ENCODE data around the gene SEMA5A. TPM values are rescaled to one million over a fixed set of nuclear protein-coding genes. Genes with fewer than 3 reads are reported as not detected.

Gene SEMA5A
- total and polyA plus RNA-seq, 2 of the 8 experiments (the other 6 are each of a cell fraction or from before 2014, with no cell fraction given): 5.3 to 8.9 TPM

- Histone ChIP-seq H2BK20ac (ENCODE audit: low read length) (no peak overlapping the region), H3K36me3 (ENCODE audit: control insufficient read depth in 2 of 4, insufficient read depth in 4 of 4, low read length in 3 of 4) (no peaks in the 10 kb centered on the region), H4K5ac (ENCODE audit: insufficient read length, low read depth, low read length) (no peak overlapping the region), H3K56ac (replicated peaks; ENCODE audit: insufficient read length, low read depth, low read length) (no peak overlapping the region), H3K4ac (replicated peaks; ENCODE audit: insufficient read length, low read depth, low read length) (no peak overlapping the region), H3K4me2 (ENCODE audit: insufficient read depth in 1 of 2, low read depth in 2 of 2, low read length in 2 of 2) (no peak overlapping the region), H3K9me3 (ENCODE audit: insufficient read depth in 2 of 2, low read depth in 1 of 2, low read length in 1 of 2) (no peaks in the 10 kb centered on the region), H3K18ac (ENCODE audit: extremely low read depth, low read length) (no peak overlapping the region), H2BK15ac (ENCODE audit: low read length) (no peak overlapping the region), H3K27me3 (replicated peaks in 1 of 4; ENCODE audit: control insufficient read depth in 3 of 4, extremely low read depth in 1 of 4, insufficient read depth in 3 of 4, low read length in 3 of 4) (no peaks in the 10 kb centered on the region), H2BK120ac (replicated peaks; ENCODE audit: low read depth, low read length) (no peak overlapping the region), H2BK12ac (ENCODE audit: low read depth, low read length) (no peak overlapping the region), H4K8ac (ENCODE audit: extremely low read depth, insufficient read depth, low read length) (no peak overlapping the region), H3K14ac (ENCODE audit: insufficient read length) (no peak overlapping the region), H3K9ac (replicated peaks in 1 of 4; ENCODE audit: extremely low read depth in 1 of 4, low read depth in 3 of 4, low read length in 3 of 4) (no peak overlapping the region), H3K23me2 (ENCODE audit: low read depth, low read length) (no peaks in the 10 kb centered on the region), H4K91ac (replicated peaks; ENCODE audit: insufficient read length, low read length) (no peak overlapping the region), H2AFZ (ENCODE audit: low read length) (no peak overlapping the region), H3K27ac (ENCODE audit: low read depth, low read length) (no peak overlapping the region), H3K79me1 (ENCODE audit: low read depth, low read length) (no peaks in the 10 kb centered on the region), H3K23ac (ENCODE audit: insufficient read length) (no peak overlapping the region), H3K4me3 (ENCODE audit: extremely low read depth in 1 of 4, insufficient read depth in 2 of 4, low read depth in 3 of 4, low read length in 4 of 4) (no peak overlapping the region), H4K20me1 (replicated peaks in 1 of 2; ENCODE audit: control insufficient read depth in 1 of 2, insufficient read depth in 2 of 2, low read length in 2 of 2) (no peaks in the 10 kb centered on the region), H2AK5ac (ENCODE audit: low read depth, low read length) (no peak overlapping the region), H2BK5ac (ENCODE audit: low read depth, low read length) (no peak overlapping the region), H3K4me1 (replicated peaks in 1 of 4; ENCODE audit: control insufficient read depth in 3 of 4, insufficient read depth in 4 of 4, low read length in 3 of 4) (no peaks in the 10 kb centered on the region), H3K79me2 (ENCODE audit: control insufficient read depth in 1 of 2, insufficient read depth in 2 of 2, low read length in 2 of 2) (no peaks in the 10 kb centered on the region)
- ChIA-PET POLR2A (ENCODE audit: partially characterized antibody) (no interaction called here), CTCF (ENCODE audit: partially characterized antibody) (interaction anchor here (0.5 to 0.7 kb wide), 2 partner anchors 102 to 248 kb away, joined by 3 read pairs; no protein-coding TSS in a partner anchor)
- DNase-seq (ENCODE audit: low read depth in 1 of 2, low spot score in 2 of 2) (no peak), FAIRE-seq (no peak)
- 100% methylated on average over 3 of the region's 3 CpGs; no CpG with 5 or more reads in 1 of the 2 experiments for WGBS, 2 experiments (ENCODE audit: extremely low coverage in 1 of 2, insufficient coverage in 1 of 2, insufficient read length in 1 of 2, insufficient replicate concordance in 2 of 2, low coverage in 1 of 2, low lambda C conversion rate in 2 of 2, missing lambda C conversion rate in 1 of 2)
- no peak for TF ChIP-seq JUND (IDR thresholded peaks at IDR 0.05; ENCODE audit: low read length)
- TF ChIP-seq ZNF274 (IDR thresholded peaks at IDR 0.05; ENCODE audit: borderline replicate concordance, extremely low read depth, low read length): no peak
- TF ChIP-seq HDAC6 (IDR thresholded peaks at IDR 0.05; ENCODE audit: low read depth, low read length): no peak
- no peak for TF ChIP-seq GABPA (IDR thresholded peaks at IDR 0.05; ENCODE audit: borderline replicate concordance, insufficient read depth, low read length)
- no peak for TF ChIP-seq SP2 (IDR thresholded peaks at IDR 0.05; ENCODE audit: low read length)
- TF ChIP-seq, protein P1, sequence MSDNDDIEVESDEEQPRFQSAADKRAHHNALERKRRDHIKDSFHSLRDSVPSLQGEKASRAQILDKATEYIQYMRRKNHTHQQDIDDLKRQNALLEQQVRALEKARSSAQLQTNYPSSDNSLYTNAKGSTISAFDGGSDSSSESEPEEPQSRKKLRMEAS (IDR thresholded peaks at IDR 0.05): no peak
- TF ChIP-seq EGR1 (IDR thresholded peaks at IDR 0.05; ENCODE audit: borderline replicate concordance, low read depth, low read length): no peak
- TF ChIP-seq TAF7 (optimal IDR thresholded peaks at IDR 0.05; ENCODE audit: borderline replicate concordance, low read depth, low read length): no peak
- TF ChIP-seq HDAC2 (IDR thresholded peaks at IDR 0.05; ENCODE audit: borderline replicate concordance in 1 of 2, low read depth in 2 of 2, low read length in 2 of 2): no peak
Measured at GRCh38 chr5:9125852-9126251, 420.0 kb downstream of the SEMA5A start.

Data from H1 (cell line).